ENCODE results near the gene NOL9. TPM values are rescaled to one million over a fixed set of nuclear protein-coding genes. Genes with fewer than 3 reads are reported as not detected.

Gene NOL9
- total RNA-seq, 6 donors from 2014 or later, result 19.6 to 41.9 (median 24.7) TPM

DNA sequence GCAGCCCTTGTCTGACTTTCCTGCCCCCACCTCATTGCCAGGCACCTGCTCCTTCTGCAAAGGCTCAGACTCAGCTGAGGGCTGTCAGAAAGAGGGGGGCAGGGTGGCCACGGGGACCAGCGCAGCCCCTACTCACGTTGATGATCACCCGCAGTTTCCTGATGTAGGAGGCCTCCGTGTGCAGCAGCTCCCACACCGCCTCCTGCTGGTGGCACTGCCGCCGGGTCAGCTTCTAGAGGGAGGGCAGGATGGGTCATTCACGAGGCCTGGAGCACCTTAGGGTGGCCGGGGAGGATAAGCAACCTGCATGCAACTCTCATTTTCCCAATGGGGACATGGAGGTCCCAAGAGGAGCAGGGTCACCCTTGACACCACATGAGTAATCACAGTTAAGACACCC, 81.9 kb downstream of the NOL9 start:
- Histone ChIP-seq H3K36me3 (peaks cover 0 to 46% (median 10%) of the 10 kb centered on the region in 4 donors), H3K27ac (peak overlapping the region; percentile 55 to 82 (median 72)), H3K27me3 (no peaks in the 10 kb centered on the region), H3K9me3 (no peaks in the 10 kb centered on the region), H3K4me3 (peak overlapping the region in 1 of 4 donors; percentile 8), H3K4me1 (peaks cover 0 to 4% (median 0%) of the 10 kb centered on the region in 4 donors)
- DNase-seq (peak in 1 of 2 donors; percentile 85), ATAC-seq (ENCODE audit: low FRiP score in 2 of 2) (no peak)
- TF ChIP-seq EP300 (IDR thresholded peaks at IDR 0.05), result no peak
- no peak for TF ChIP-seq POLR2A (IDR thresholded peaks at IDR 0.05)
- TF ChIP-seq POLR2AphosphoS5 (IDR thresholded peaks at IDR 0.05), result no peak
- TF ChIP-seq, protein P1, sequence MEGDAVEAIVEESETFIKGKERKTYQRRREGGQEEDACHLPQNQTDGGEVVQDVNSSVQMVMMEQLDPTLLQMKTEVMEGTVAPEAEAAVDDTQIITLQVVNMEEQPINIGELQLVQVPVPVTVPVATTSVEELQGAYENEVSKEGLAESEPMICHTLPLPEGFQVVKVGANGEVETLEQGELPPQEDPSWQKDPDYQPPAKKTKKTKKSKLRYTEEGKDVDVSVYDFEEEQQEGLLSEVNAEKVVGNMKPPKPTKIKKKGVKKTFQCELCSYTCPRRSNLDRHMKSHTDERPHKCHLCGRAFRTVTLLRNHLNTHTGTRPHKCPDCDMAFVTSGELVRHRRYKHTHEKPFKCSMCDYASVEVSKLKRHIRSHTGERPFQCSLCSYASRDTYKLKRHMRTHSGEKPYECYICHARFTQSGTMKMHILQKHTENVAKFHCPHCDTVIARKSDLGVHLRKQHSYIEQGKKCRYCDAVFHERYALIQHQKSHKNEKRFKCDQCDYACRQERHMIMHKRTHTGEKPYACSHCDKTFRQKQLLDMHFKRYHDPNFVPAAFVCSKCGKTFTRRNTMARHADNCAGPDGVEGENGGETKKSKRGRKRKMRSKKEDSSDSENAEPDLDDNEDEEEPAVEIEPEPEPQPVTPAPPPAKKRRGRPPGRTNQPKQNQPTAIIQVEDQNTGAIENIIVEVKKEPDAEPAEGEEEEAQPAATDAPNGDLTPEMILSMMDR (IDR thresholded peaks at IDR 0.05), result peak in 2 of 6 experiments; percentile 24 to 41
- 75 to 84% methylated on average over 5 to 10 of the region's 10 CpGs for WGBS, 2 donors

GRCh38 chr1:6471970-6472368, 82.3 kb downstream of the NOL9 start:
- peak overlapping the region; percentile 55 to 82 (median 72) for H3K27ac ChIP-seq
- H3K4me3 ChIP-seq, result peak overlapping the region in 1 of 4 donors; percentile 8
- peaks cover 0 to 46% (median 10%) of the 10 kb centered on the region in 4 donors for H3K36me3 ChIP-seq
- peaks cover 0 to 4% (median 0%) of the 10 kb centered on the region in 4 donors for H3K4me1 ChIP-seq
- ATAC-seq (ENCODE audit: low FRiP score in 2 of 2) (peak; percentile 12 to 76), DNase-seq (peak in 1 of 2 donors; percentile 89)
- TF ChIP-seq EP300 (IDR thresholded peaks at IDR 0.05) (no peak), POLR2A (IDR thresholded peaks at IDR 0.05) (peak in 1 of 4 donors; percentile 37)
- TF ChIP-seq, protein P1 (IDR thresholded peaks at IDR 0.05), result no peak
- 63 to 83% methylated on average over 3 to 7 of the region's 7 CpGs for WGBS, 2 donors
- H3K27me3 ChIP-seq, result no peaks in the 10 kb centered on the region
- H3K9me3 ChIP-seq, result no peaks in the 10 kb centered on the region

Small RNA genes lying within 50 kb of the gene (small RNA-seq; reads per million reads assigned to genes)
- 0 reads per million in 4 donors for gene RNU6-731P

Other genes starting within 250 kb of the NOL9 start
- gene ACOT7, start 160.7 kb downstream of the NOL9 start, total RNA-seq, result 10 to 100 TPM in 5 of 6 donors, 1 to 10 TPM in 1; 8.2 to 33.4 (median 26.5) TPM
- 10 to 100 TPM in 1 of 6 donors, 1 to 10 TPM in 5; 1.8 to 11.4 (median 3.7) TPM for gene HES2, start 134.6 kb downstream of the NOL9 start, total RNA-seq
- gene ESPN, start 129.7 kb downstream of the NOL9 start, total RNA-seq, result 10 to 100 TPM in 2 of 6 donors, 1 to 10 TPM in 4; 2.1 to 27.2 (median 4.8) TPM
- 10 to 100 TPM in 4 of 6 donors, 1 to 10 TPM in 2; 4.6 to 51.3 (median 14.0) TPM for gene TNFRSF25, start 88.3 kb downstream of the NOL9 start, total RNA-seq
- gene PLEKHG5, start 62.8 kb downstream of the NOL9 start, total RNA-seq, result 10 to 100 TPM in 5 of 6 donors, 1 to 10 TPM in 1; 5.0 to 31.4 (median 12.6) TPM
- gene TAS1R1, start 794 bp upstream of the NOL9 start, total RNA-seq, result under 1 TPM in 2 of 6 donors, not detected in 4; 0.11 to 0.15 TPM
- 10 to 100 TPM; 16.2 to 56.6 (median 36.9) TPM for gene ZBTB48, start 25.5 kb upstream of the NOL9 start, total RNA-seq
- 10 to 100 TPM; 26.4 to 66.0 (median 39.7) TPM for gene KLHL21, start 48.4 kb upstream of the NOL9 start, total RNA-seq
- 10 to 100 TPM in 3 of 6 donors, 1 to 10 TPM in 3; 8.4 to 23.0 (median 9.8) TPM for gene PHF13, start 59.2 kb upstream of the NOL9 start, total RNA-seq
- 10 to 100 TPM in 5 of 6 donors, 1 to 10 TPM in 1; 7.7 to 26.2 (median 17.3) TPM for gene THAP3, start 70.4 kb upstream of the NOL9 start, total RNA-seq
- gene DNAJC11, start 147.3 kb upstream of the NOL9 start, total RNA-seq, result 10 to 100 TPM; 35.9 to 44.0 (median 38.2) TPM
- gene CAMTA1, start 230.9 kb upstream of the NOL9 start, total RNA-seq, result 10 to 100 TPM; 38.8 to 74.0 (median 46.1) TPM

All from upper lobe of left lung (tissue), 6 donors.